Rectal smooth muscle tissue (tissue), 1 donor: Measurements from ENCODE around the gene FAM151A.

Experiments
- H3K27ac ChIP-seq: one replicate; pipeline ENCODE4 v1.7.0; 2013; ENCODE audit warnings: low read depth, low read length, inconsistent platforms
- H3K27me3 ChIP-seq: one replicate; pipeline ENCODE4 v1.7.0; 2013; ENCODE audit warnings: low read length; ENCODE audit not compliant: control insufficient read depth, insufficient read depth
- H3K36me3 ChIP-seq: one replicate; pipeline ENCODE4 v1.7.0; 2013; ENCODE audit warnings: low read length; ENCODE audit not compliant: control insufficient read depth, insufficient read depth
- H3K4me1 ChIP-seq: one replicate; pipeline ENCODE4 v1.7.0; 2013; ENCODE audit warnings: low read length; ENCODE audit not compliant: control insufficient read depth, insufficient read depth
- H3K4me3 ChIP-seq: one replicate; pipeline ENCODE4 v1.7.0; 2013; ENCODE audit warnings: low read length
- H3K9ac ChIP-seq: one replicate; pipeline ENCODE4 v1.7.0; 2013; ENCODE audit warnings: low read length

Gene FAM151A

DNA sequence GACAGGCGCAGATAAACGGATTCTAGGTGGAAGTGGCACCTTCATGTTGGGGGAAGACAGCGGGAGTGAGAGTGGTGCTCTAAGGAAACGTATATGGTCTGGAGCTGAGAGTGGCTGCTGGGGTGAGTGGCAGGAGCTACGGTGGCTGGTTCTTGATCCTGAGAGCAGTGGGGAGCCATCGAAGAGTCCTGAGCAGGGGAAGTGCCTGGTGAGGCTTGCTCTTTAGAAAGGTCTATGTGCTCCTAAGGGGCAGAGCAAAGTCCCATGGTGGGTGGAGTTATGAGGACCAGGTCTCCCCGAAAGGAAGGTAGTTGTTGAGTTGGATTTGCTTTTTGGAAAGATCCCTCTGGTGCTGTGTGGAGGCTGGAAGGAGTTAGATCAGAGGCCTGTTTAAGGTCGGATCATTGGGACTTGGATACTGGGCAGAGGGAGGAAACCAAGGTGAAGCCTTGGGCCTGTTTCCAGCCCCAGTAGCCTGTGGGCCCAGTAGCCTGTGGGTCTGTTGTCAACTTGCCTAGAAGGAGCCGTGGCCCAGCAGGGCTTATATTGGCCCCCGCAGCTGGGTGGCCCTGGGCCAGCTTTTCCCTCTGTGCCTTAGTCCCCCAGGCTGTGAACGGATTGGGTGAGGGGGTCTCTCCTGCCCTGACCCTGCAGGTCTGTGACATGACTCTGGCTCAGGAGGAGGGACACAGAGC, 42.3 kb downstream of the FAM151A start:
- Histone ChIP-seq H3K27ac (peak overlapping the region; percentile 91), H3K4me1 (peaks cover 24% of the 10 kb centered on the region), H3K4me3 (no peak overlapping the region), H3K27me3 (no peaks in the 10 kb centered on the region), H3K36me3 (peaks cover under 1% of the 10 kb centered on the region), H3K9ac (no peak overlapping the region)

DNA sequence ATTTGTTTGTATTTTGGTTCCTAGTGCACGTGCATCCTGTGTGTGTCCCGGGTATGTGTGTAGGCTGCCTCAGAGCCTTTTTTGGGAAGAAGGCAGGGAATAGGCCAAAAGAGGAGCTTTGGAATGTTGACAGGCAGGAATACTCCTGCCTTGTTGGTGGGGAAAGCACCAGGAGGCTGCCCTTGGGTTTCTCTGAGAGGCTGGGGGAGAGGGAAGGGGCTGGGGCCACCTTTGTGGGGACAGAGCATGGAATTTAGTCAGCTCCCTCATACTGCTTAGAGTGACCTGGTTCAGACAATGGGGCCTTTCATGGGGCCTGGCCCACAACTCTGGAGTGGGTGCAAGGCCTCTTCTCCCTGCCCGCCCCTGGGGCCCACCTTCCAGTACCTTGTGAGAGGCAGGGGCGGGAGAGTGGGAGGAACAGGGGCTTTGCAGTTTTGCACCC, 44.0 kb downstream of the FAM151A start:
- Histone ChIP-seq H3K27me3 (no peaks in the 10 kb centered on the region), H3K4me3 (no peak overlapping the region), H3K9ac (no peak overlapping the region), H3K36me3 (no peaks in the 10 kb centered on the region), H3K4me1 (peaks cover 24% of the 10 kb centered on the region), H3K27ac (peak overlapping the region; percentile 45)

GRCh38 chr1:54577612-54578011, 45.7 kb downstream of the FAM151A start:
- no peak overlapping the region for H3K9ac ChIP-seq
- no peaks in the 10 kb centered on the region for H3K27me3 ChIP-seq
- peak overlapping the region; percentile 65 for H3K27ac ChIP-seq
- H3K36me3 ChIP-seq, result no peaks in the 10 kb centered on the region
- H3K4me3 ChIP-seq, result no peak overlapping the region
- peaks cover 24% of the 10 kb centered on the region for H3K4me1 ChIP-seq

GRCh38 chr1:54575605-54576290, 47.6 kb downstream of the FAM151A start:
- Histone ChIP-seq H3K27me3 (no peaks in the 10 kb centered on the region), H3K9ac (no peak overlapping the region), H3K27ac (no peak overlapping the region), H3K4me3 (no peak overlapping the region), H3K4me1 (peaks cover 11% of the 10 kb centered on the region), H3K36me3 (no peaks in the 10 kb centered on the region)

DNA sequence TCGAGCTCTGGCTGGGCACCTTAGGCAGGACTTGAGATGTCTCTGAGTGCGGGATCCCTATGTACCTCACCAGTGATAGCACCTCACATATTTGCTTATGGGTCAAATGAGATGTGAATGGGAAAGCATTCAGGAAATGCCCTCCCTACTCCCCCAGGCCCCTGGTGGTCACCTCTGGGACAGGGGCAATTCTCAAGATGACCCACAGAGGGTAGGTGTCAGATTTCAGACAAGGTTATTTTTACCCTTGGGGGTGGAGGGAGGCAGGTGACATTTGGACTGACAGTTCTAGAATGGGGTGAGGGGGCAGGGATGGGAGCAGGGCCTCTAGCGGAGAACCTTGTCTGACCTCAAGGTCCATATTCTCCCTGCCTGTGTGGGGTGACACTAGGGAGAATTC, 48.2 kb downstream of the FAM151A start:
- Histone ChIP-seq H3K27ac (no peak overlapping the region), H3K4me1 (peaks cover 7% of the 10 kb centered on the region), H3K9ac (no peak overlapping the region)

DNA sequence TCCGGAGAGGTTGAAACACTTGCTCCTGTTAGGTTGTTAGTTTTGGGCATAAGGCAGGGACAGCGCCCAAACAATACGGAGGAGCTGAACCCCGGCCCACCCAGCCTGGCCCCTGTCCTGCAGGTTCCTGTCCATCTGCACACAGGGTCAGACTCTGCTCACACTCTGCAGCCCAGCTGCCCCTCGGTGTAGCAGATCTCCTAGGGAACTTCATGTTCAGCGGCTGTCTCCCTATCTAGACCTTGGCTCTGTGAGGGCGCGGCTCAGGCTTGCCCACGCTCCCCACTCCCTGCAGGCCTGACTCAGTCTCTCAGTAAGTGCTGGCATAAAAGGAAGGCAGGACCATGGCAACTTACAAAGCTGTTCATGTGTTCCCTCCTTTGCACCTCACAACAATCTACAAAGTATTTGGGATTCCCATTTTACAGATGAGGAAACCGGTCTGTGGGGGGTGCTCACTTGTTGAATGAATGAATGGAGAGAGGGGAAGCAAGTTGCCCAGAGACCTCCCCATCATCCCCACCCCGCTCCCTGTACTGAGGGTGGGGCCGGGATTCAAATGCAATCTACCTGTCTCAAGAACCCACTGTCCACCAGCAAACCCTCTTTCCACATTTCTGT, 49.1 kb downstream of the FAM151A start:
- Histone ChIP-seq H3K27ac (no peak overlapping the region), H3K4me1 (peaks cover 5% of the 10 kb centered on the region), H3K4me3 (no peak overlapping the region), H3K36me3 (no peaks in the 10 kb centered on the region), H3K27me3 (no peaks in the 10 kb centered on the region), H3K9ac (no peak overlapping the region)

More for the DNA sequence above, 48.2 kb downstream of the FAM151A start:
- Histone ChIP-seq H3K27me3 (no peaks in the 10 kb centered on the region), H3K4me3 (no peak overlapping the region), H3K36me3 (no peaks in the 10 kb centered on the region)

DNA sequence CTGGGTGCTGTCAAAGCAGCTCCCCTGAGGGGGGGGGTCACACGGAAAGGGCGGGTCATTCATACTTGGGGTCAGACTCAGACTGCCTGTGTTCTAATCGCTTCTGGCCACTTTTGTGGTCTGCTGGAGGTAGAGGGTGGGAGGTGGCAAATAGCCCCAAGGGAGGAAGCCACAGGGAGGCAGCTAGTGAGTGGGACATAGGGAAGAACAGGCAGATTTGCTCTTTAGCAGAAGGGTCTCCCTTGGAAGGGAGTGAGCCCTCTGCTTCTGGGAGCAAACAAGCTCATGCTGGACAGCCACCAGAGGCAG, 50.8 kb downstream of the FAM151A start:
- no peaks in the 10 kb centered on the region for H3K27me3 ChIP-seq
- H3K4me1 ChIP-seq, result no peaks in the 10 kb centered on the region
- H3K27ac ChIP-seq, result no peak overlapping the region
- no peak overlapping the region for H3K9ac ChIP-seq
- H3K4me3 ChIP-seq, result no peak overlapping the region
- H3K36me3 ChIP-seq, result no peaks in the 10 kb centered on the region

DNA sequence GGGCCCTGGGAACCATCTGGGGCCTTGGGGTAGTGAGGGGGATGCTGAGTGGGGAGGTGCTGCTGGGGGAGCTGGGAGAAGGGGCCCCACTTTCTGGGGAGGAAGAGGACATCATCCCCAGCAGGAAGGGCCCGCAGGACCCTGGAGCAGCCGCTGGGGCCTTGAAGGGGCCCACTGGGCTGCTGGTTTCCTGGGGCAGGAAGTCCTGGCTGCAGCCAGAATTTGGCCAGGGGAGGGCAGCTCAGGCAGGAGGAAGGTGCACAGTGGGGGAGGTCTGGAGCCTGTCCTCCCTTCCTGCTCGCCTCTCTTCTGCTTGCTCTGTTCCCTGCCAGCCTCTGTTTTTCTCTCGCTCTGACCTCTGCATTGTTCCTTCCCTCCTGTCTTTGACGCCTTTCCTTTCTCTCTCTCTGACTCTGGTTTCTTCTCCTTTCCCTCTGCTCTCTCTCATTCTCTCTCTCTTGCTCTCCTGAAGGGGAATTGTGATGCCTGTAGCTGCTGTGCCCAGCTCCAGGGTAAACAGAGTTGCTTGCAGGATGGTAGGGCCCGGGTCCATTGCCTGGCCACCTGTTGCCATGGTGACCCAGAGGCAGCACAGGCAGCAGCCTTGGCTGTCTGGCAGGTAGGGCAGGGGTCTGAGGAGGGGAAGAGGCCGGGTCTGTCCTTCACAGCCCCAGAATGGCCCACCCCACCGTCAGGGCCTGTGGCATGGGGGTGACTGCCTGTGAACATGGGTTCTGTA, 51.4 kb downstream of the FAM151A start:
- H3K27ac ChIP-seq, result no peak overlapping the region
- no peaks in the 10 kb centered on the region for H3K4me1 ChIP-seq
- H3K36me3 ChIP-seq, result no peaks in the 10 kb centered on the region
- no peak overlapping the region for H3K4me3 ChIP-seq
- H3K27me3 ChIP-seq, result no peaks in the 10 kb centered on the region
- H3K9ac ChIP-seq, result no peak overlapping the region

GRCh38 chr1:54571326-54571725, 52.0 kb downstream of the FAM151A start:
- no peak overlapping the region for H3K4me3 ChIP-seq
- H3K27me3 ChIP-seq, result no peaks in the 10 kb centered on the region
- H3K4me1 ChIP-seq, result no peaks in the 10 kb centered on the region
- no peak overlapping the region for H3K27ac ChIP-seq
- no peak overlapping the region for H3K9ac ChIP-seq
- H3K36me3 ChIP-seq, result no peaks in the 10 kb centered on the region

DNA sequence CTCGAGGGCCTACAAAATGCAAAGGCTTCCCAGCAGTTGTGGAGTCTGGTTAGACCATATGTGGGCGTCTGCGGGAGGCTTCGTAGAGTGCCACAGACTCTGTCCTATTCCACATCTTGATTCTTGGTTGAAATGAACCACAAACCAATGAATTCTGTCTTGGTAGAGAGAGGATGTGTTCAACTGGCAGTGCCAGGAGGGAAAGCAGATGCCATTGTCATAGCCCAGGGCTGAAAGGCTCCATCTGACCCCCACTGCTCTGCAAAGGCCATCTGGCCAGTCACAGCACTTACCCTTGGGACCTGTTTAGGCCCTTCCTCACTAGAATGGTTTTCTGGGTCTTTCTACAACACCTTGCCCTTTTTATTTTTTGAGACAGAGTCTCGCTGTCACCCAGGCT, 53.2 kb downstream of the FAM151A start:
- no peak overlapping the region for H3K9ac ChIP-seq
- H3K4me1 ChIP-seq, result no peaks in the 10 kb centered on the region
- H3K36me3 ChIP-seq, result no peaks in the 10 kb centered on the region
- H3K27ac ChIP-seq, result no peak overlapping the region
- no peak overlapping the region for H3K4me3 ChIP-seq
- H3K27me3 ChIP-seq, result no peaks in the 10 kb centered on the region

DNA sequence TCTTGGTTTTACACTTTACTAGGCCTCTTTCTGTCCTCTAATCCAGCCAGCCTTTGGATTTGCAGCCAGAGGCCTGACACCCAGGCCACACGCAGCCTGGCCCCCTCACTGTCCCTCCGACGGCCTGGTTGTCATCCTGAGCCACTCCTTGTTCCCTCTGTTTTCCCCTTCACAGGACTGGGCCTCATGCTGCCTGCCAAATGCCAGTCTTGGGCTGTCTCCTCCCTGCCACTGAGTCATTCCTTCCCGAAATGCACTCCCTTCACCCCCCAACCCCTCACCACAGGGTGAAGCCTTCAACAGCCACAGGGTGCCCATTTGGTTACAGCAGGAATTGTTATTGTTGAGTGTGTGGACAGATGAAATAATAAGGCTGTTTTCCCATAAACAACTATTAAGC, 54.0 kb downstream of the FAM151A start:
- Histone ChIP-seq H3K9ac (no peak overlapping the region), H3K27ac (no peak overlapping the region), H3K4me1 (no peaks in the 10 kb centered on the region), H3K27me3 (no peaks in the 10 kb centered on the region), H3K36me3 (no peaks in the 10 kb centered on the region), H3K4me3 (no peak overlapping the region)

GRCh38 chr1:54567961-54568360, 55.4 kb downstream of the FAM151A start:
- Histone ChIP-seq H3K4me1 (no peaks in the 10 kb centered on the region), H3K27me3 (no peaks in the 10 kb centered on the region), H3K27ac (no peak overlapping the region), H3K36me3 (no peaks in the 10 kb centered on the region), H3K9ac (no peak overlapping the region), H3K4me3 (no peak overlapping the region)
